Activated naive CD8-positive, alpha-beta T cell treated with anti-CD3 and anti-CD28 coated beads, Interleukin-2, amount 10 ng/mL, durations not matched to agents 7 days and 5 days (primary cell): ENCODE data around the gene FKBP1A. TPM values are rescaled to one million over a fixed set of nuclear protein-coding genes. Genes with fewer than 3 reads are reported as not detected.
A peak's percentile ranks its signal among the peaks of the same experiment; 100 is the strongest.
"Not testable (repeated sequence)": the region's sequence is repeated elsewhere in the genome, so short reads cannot be mapped to it uniquely, and the experiment has no call there.

ENCODE experiments used
- ATAC-seq: fragments of 150-1000 bp; cut with Tn5 transposase; one replicate; pipeline ENCODE4 v1.10.0; 2021; ENCODE audit warnings: low read depth, moderate library complexity
- POLR2A ChIA-PET: fragments of 350-600 bp; sonication (Branson Sonifier 250); formaldehyde crosslinking; loops from one replicate; lab custom pipeline; 2021; ENCODE audit warnings: antibody characterized with exemption; lab: Charles Lee
- DNase-seq: peaks from one replicate; pipeline ENCODE4 v3.0.0; 2021
- H3K27ac Mint-ChIP-seq: one replicate; pipeline ENCODE4 v1.8.0; 2022; ENCODE audit warnings: mild to moderate bottlenecking, mixed read lengths
- H3K27me3 Mint-ChIP-seq: one replicate; pipeline ENCODE4 v1.8.0; 2022; ENCODE audit warnings: mild to moderate bottlenecking, moderate library complexity, mixed read lengths
- H3K36me3 Mint-ChIP-seq: one replicate; pipeline ENCODE4 v1.8.0; 2021; ENCODE audit warnings: mild to moderate bottlenecking, mixed read lengths
- H3K4me1 Mint-ChIP-seq: one replicate; pipeline ENCODE4 v1.8.0; 2021; ENCODE audit warnings: mixed read lengths
- H3K4me3 Mint-ChIP-seq: one replicate; pipeline ENCODE4 v1.8.0; 2022; ENCODE audit warnings: mild to moderate bottlenecking, moderate library complexity, mixed read lengths
- H3K9me3 Mint-ChIP-seq: one replicate; pipeline ENCODE4 v1.8.0; 2021; ENCODE audit warnings: mixed read lengths
- total RNA-seq, 2 experiments: library from RNA; stranded (reverse); gene quantifications; one replicate each; pipeline ENCODE4 v1.2.3, GENCODE V29; 2021

FKBP1A gene
- total RNA-seq, 2 experiments from 2014 or later, result 231 to 234 TPM

- Mint-ChIP-seq H3K4me1 (peaks cover 61% of the 10 kb centered on the region), H3K4me3 (peak overlapping the region; percentile 69), H3K36me3 (peaks cover 78% of the 10 kb centered on the region), H3K27me3 (no peaks in the 10 kb centered on the region), H3K27ac (peak overlapping the region; percentile 83), H3K9me3 (no peaks in the 10 kb centered on the region)
- peak; percentile 65 for ATAC-seq
- no peak for DNase-seq
- POLR2A ChIA-PET, result interaction anchor here (0.8 to 1.3 kb wide), 3 partner anchors 25 to 40 kb away, joined by 3 to 5 read pairs (median 3); no protein-coding TSS in a partner anchor
These were observed 28.7 kb downstream of the FKBP1A start for GRCh38 chr20:1364106-1364505.

GRCh38 chr20:1363522-1363921 lies 29.3 kb downstream of the FKBP1A start:
- Mint-ChIP-seq H3K27ac (peak overlapping the region; percentile 83), H3K27me3 (no peaks in the 10 kb centered on the region), H3K36me3 (peaks cover 76% of the 10 kb centered on the region), H3K4me1 (peaks cover 61% of the 10 kb centered on the region), H3K4me3 (peak overlapping the region; percentile 69), H3K9me3 (no peaks in the 10 kb centered on the region)
- POLR2A ChIA-PET, result interaction anchor here (0.8 to 1.3 kb wide), 3 partner anchors 25 to 39 kb away, joined by 3 to 5 read pairs (median 3); no protein-coding TSS in a partner anchor
- ATAC-seq (peak; percentile 5), DNase-seq (no peak)

GRCh38 chr20:1362484-1362883 lies 30.4 kb downstream of the FKBP1A start:
- Mint-ChIP-seq H3K4me1 (peaks cover 72% of the 10 kb centered on the region), H3K9me3 (no peaks in the 10 kb centered on the region), H3K27me3 (no peaks in the 10 kb centered on the region), H3K4me3 (peak overlapping the region; percentile 20), H3K27ac (peak overlapping the region; percentile 83), H3K36me3 (peaks cover 68% of the 10 kb centered on the region)
- POLR2A ChIA-PET, result interaction anchor here (0.7 to 2.8 kb wide), 8 partner anchors 9 to 227 kb away, joined by 3 to 11 read pairs (median 4); no protein-coding TSS in a partner anchor
- DNase-seq (no peak), ATAC-seq (no peak)

GRCh38 chr20:1360094-1360846 lies 32.6 kb downstream of the FKBP1A start:
- Mint-ChIP-seq H3K4me1 (peaks cover 66% of the 10 kb centered on the region), H3K9me3 (no peaks in the 10 kb centered on the region), H3K36me3 (peaks cover 66% of the 10 kb centered on the region), H3K27me3 (no peaks in the 10 kb centered on the region), H3K4me3 (no peak overlapping the region), H3K27ac (peak overlapping the region; percentile 89)
- DNase-seq (no peak), ATAC-seq (no peak)
- POLR2A ChIA-PET, result interaction anchor here (2.8 kb wide), 1 partner anchor 31 kb away, joined by 11 read pairs; no protein-coding TSS in a partner anchor

GRCh38 chr20:1357921-1358671 lies 34.8 kb downstream of the FKBP1A start:
- peak; percentile 95 for ATAC-seq
- H3K27ac Mint-ChIP-seq, result peak overlapping the region; percentile 89
- POLR2A ChIA-PET, result interaction anchor here (0.6 to 1.7 kb wide), 9 partner anchors 10 to 976 kb away, joined by 3 to 9 read pairs (median 6); partner anchors contain the start of genes FAM110A and SDCBP2
- H3K27me3 Mint-ChIP-seq, result no peaks in the 10 kb centered on the region
- DNase-seq, result peak; percentile 54
- peak overlapping the region; percentile 72 for H3K4me3 Mint-ChIP-seq
- H3K9me3 Mint-ChIP-seq, result peaks cover 6% of the 10 kb centered on the region
- H3K36me3 Mint-ChIP-seq, result peaks cover 75% of the 10 kb centered on the region
- H3K4me1 Mint-ChIP-seq, result peaks cover 46% of the 10 kb centered on the region

GRCh38 chr20:1353956-1354355 lies 38.9 kb downstream of the FKBP1A start:
- DNase-seq (no peak), ATAC-seq (no peak)
- H3K27me3 Mint-ChIP-seq, result no peaks in the 10 kb centered on the region
- H3K27ac Mint-ChIP-seq, result no peak overlapping the region
- H3K4me1 Mint-ChIP-seq, result peaks cover 20% of the 10 kb centered on the region
- H3K36me3 Mint-ChIP-seq, result peaks cover 70% of the 10 kb centered on the region
- POLR2A ChIA-PET, result interaction anchor here (1.4 kb wide), 1 partner anchor 28 kb away, joined by 3 read pairs; no protein-coding TSS in a partner anchor
- H3K4me3 Mint-ChIP-seq, result no peak overlapping the region
- H3K9me3 Mint-ChIP-seq, result peaks cover 14% of the 10 kb centered on the region

GRCh38 chr20:1346315-1346969 lies 46.4 kb downstream of the FKBP1A start:
- Mint-ChIP-seq H3K4me3 (peak overlapping the region; percentile 66), H3K27me3 (no peaks in the 10 kb centered on the region), H3K9me3 (peaks cover 8% of the 10 kb centered on the region), H3K36me3 (peaks cover 37% of the 10 kb centered on the region), H3K4me1 (peaks cover 36% of the 10 kb centered on the region), H3K27ac (peak overlapping the region; percentile 85)
- POLR2A ChIA-PET, result interaction anchor here (0.7 to 3.0 kb wide), 5 partner anchors 12 to 49 kb away, joined by 3 to 13 read pairs (median 7); no protein-coding TSS in a partner anchor
- ATAC-seq, result peak; percentile 32
- DNase-seq, result no peak

- peaks cover 31% of the 10 kb centered on the region for H3K36me3 Mint-ChIP-seq
- no peak for ATAC-seq
- H3K9me3 Mint-ChIP-seq, result peaks cover 8% of the 10 kb centered on the region
- DNase-seq, result no peak
- peaks cover 35% of the 10 kb centered on the region for H3K4me1 Mint-ChIP-seq
- H3K27ac Mint-ChIP-seq, result peak overlapping the region; percentile 72
- H3K4me3 Mint-ChIP-seq, result peak overlapping the region; percentile 18
- POLR2A ChIA-PET, result interaction anchor here (0.7 to 3.0 kb wide), 8 partner anchors 10 to 50 kb away, joined by 3 to 13 read pairs (median 4); partner anchors contain the start of gene FKBP1A
- no peaks in the 10 kb centered on the region for H3K27me3 Mint-ChIP-seq
These were observed 47.1 kb downstream of the FKBP1A start for GRCh38 chr20:1345756-1346093.

GRCh38 chr20:1345030-1345755 lies 47.7 kb downstream of the FKBP1A start:
- peaks cover 35% of the 10 kb centered on the region for H3K4me1 Mint-ChIP-seq

GRCh38 chr20:1343446-1344124 lies 49.3 kb downstream of the FKBP1A start:
- POLR2A ChIA-PET, result interaction anchor here (0.9 to 3.0 kb wide), 3 partner anchors 7 to 18 kb away, joined by 3 to 13 read pairs (median 11); no protein-coding TSS in a partner anchor
- not testable (repeated sequence) for H3K4me3 Mint-ChIP-seq, H3K9me3 Mint-ChIP-seq, H3K27me3 Mint-ChIP-seq, ATAC-seq, H3K27ac Mint-ChIP-seq, DNase-seq
- peaks cover 34% of the 10 kb centered on the region for H3K4me1 Mint-ChIP-seq
- peaks cover 17% of the 10 kb centered on the region for H3K36me3 Mint-ChIP-seq

More at GRCh38 chr20:1345030-1345755, 47.7 kb downstream of the FKBP1A start:
- Mint-ChIP-seq H3K9me3 (peaks cover 8% of the 10 kb centered on the region), H3K36me3 (peaks cover 26% of the 10 kb centered on the region), H3K4me3 (peak overlapping the region; percentile 50), H3K27ac (peak overlapping the region; percentile 87), H3K27me3 (no peaks in the 10 kb centered on the region)
- DNase-seq (no peak), ATAC-seq (peak; percentile 73)
- POLR2A ChIA-PET, result interaction anchor here (0.8 to 3.0 kb wide), 7 partner anchors 9 to 47 kb away, joined by 3 to 13 read pairs (median 4); partner anchors contain the start of gene FKBP1A

GRCh38 chr20:1341561-1342265 lies 51.1 kb downstream of the FKBP1A start:
- Mint-ChIP-seq H3K27me3 (no peaks in the 10 kb centered on the region), H3K4me3 (no peak overlapping the region), H3K27ac (no peak overlapping the region), H3K36me3 (peaks cover 7% of the 10 kb centered on the region), H3K9me3 (no peaks in the 10 kb centered on the region), H3K4me1 (peaks cover 30% of the 10 kb centered on the region)
- POLR2A ChIA-PET, result no interaction called here
- DNase-seq (no peak), ATAC-seq (no peak)
